ENCODE measurements around the gene SLC27A1.

GRCh38 chr19:17481986-17482385 is 11.7 kb downstream of the SLC27A1 start:
- TF ChIP-seq CTCF (IDR thresholded peaks at IDR 0.05) (no peak), POLR2A (IDR thresholded peaks at IDR 0.05) (no peak), POLR2AphosphoS5 (IDR thresholded peaks at IDR 0.05; ENCODE audit: insufficient read depth in 1 of 2, low read depth in 1 of 2) (no peak)

Data from vagina (tissue), 2 donors.